Measurements from ENCODE around the gene GNG2. TPM values are rescaled to one million over a fixed set of nuclear protein-coding genes. Genes with fewer than 3 reads are reported as not detected.

Gene GNG2
- total and polyA plus RNA-seq, 2 experiments from 2014 or later = 3.3 to 4.5 TPM

GRCh38 chr14:51862176-51862796, 1.9 kb downstream of the GNG2 start:
- Histone ChIP-seq H3K27me3 (no peaks in the 10 kb centered on the region), H3K9me3 (ENCODE audit: low read depth) (no peaks in the 10 kb centered on the region), H3K27ac (no peak overlapping the region), H3K4me3 (no peak overlapping the region), H3K36me3 (no peaks in the 10 kb centered on the region), H3K4me1 (ENCODE audit: low read depth) (peaks cover 7% of the 10 kb centered on the region)
- TF ChIP-seq CTCF (IDR thresholded peaks at IDR 0.05; ENCODE audit: low read depth, low read length) = no peak
- DNase-seq (ENCODE audit: low read depth in 1 of 2, low spot score in 1 of 2) = peak in 1 of 2 donors; percentile 26

GRCh38 chr14:51862860-51863259, 2.4 kb downstream of the GNG2 start:
- no peak overlapping the region for H3K27ac ChIP-seq
- peaks cover 7% of the 10 kb centered on the region for H3K4me1 ChIP-seq (ENCODE audit: low read depth)
- H3K4me3 ChIP-seq = no peak overlapping the region
- H3K36me3 ChIP-seq = no peaks in the 10 kb centered on the region
- H3K27me3 ChIP-seq = no peaks in the 10 kb centered on the region
- peak in 1 of 2 donors; percentile 18 for DNase-seq (ENCODE audit: low read depth in 1 of 2, low spot score in 1 of 2)
- no peaks in the 10 kb centered on the region for H3K9me3 ChIP-seq (ENCODE audit: low read depth)
- no peak for TF ChIP-seq CTCF (IDR thresholded peaks at IDR 0.05; ENCODE audit: low read depth, low read length)

- Histone ChIP-seq H3K9me3 (ENCODE audit: low read depth) (no peaks in the 10 kb centered on the region), H3K27ac (no peak overlapping the region), H3K4me3 (no peak overlapping the region), H3K27me3 (no peaks in the 10 kb centered on the region), H3K36me3 (no peaks in the 10 kb centered on the region), H3K4me1 (ENCODE audit: low read depth) (peaks cover 7% of the 10 kb centered on the region)
- TF ChIP-seq CTCF (IDR thresholded peaks at IDR 0.05; ENCODE audit: low read depth, low read length) = no peak
- no peak for DNase-seq (ENCODE audit: low read depth in 1 of 2, low spot score in 1 of 2)
Measured at GRCh38 chr14:51865953-51866747, 5.7 kb downstream of the GNG2 start.

GRCh38 chr14:51867741-51868140, 7.3 kb downstream of the GNG2 start:
- no peak for TF ChIP-seq CTCF (IDR thresholded peaks at IDR 0.05; ENCODE audit: low read depth, low read length)
- Histone ChIP-seq H3K9me3 (ENCODE audit: low read depth) (no peaks in the 10 kb centered on the region), H3K36me3 (no peaks in the 10 kb centered on the region), H3K27ac (no peak overlapping the region), H3K4me1 (ENCODE audit: low read depth) (no peaks in the 10 kb centered on the region), H3K27me3 (no peaks in the 10 kb centered on the region), H3K4me3 (no peak overlapping the region)
- DNase-seq (ENCODE audit: low read depth in 1 of 2, low spot score in 1 of 2) = no peak

GRCh38 chr14:51868405-51868804, 8.0 kb downstream of the GNG2 start:
- Histone ChIP-seq H3K4me1 (ENCODE audit: low read depth) (no peaks in the 10 kb centered on the region), H3K27ac (no peak overlapping the region), H3K36me3 (no peaks in the 10 kb centered on the region), H3K27me3 (no peaks in the 10 kb centered on the region), H3K4me3 (no peak overlapping the region), H3K9me3 (ENCODE audit: low read depth) (no peaks in the 10 kb centered on the region)
- DNase-seq (ENCODE audit: low read depth in 1 of 2, low spot score in 1 of 2) = no peak
- no peak for TF ChIP-seq CTCF (IDR thresholded peaks at IDR 0.05; ENCODE audit: low read depth, low read length)
